Peyer's patch (tissue), 4 donors: ENCODE measurements around the gene RMND5A.
"Not testable (repeated sequence)": the region's sequence is repeated elsewhere in the genome, so short reads cannot be mapped to it uniquely, and the experiment has no call there.

Experiments
- CTCF ChIP-seq, 6 experiments: fragments of 450-650 bp in 4 of 6; fragments of 200-600 bp in 2 of 6; sonication (generic) in 1 of 6; IDR thresholded peaks; one replicate each; pipeline ENCODE4 v1.5.1; 2017 to 2019; ENCODE audit warnings: antibody characterized with exemption in 6 of 6, mild to moderate bottlenecking in 3 of 6, moderate library complexity in 1 of 6
- POLR2A ChIP-seq, 2 donors: fragments of 450-650 bp; IDR thresholded peaks; one replicate each; pipeline ENCODE4 v1.5.1; 2017; ENCODE audit warnings: antibody characterized with exemption in 2 of 2, mild to moderate bottlenecking in 2 of 2, moderate library complexity in 2 of 2

GRCh38 chr2:86725706-86726105 is 5.6 kb downstream of the RMND5A start:
- not testable (repeated sequence) for TF ChIP-seq CTCF, POLR2A (IDR thresholded peaks at IDR 0.05)
